ENCODE results near the gene BANP.
A peak's percentile ranks its signal among the peaks of the same experiment; 100 is the strongest.

Gene BANP

DNA sequence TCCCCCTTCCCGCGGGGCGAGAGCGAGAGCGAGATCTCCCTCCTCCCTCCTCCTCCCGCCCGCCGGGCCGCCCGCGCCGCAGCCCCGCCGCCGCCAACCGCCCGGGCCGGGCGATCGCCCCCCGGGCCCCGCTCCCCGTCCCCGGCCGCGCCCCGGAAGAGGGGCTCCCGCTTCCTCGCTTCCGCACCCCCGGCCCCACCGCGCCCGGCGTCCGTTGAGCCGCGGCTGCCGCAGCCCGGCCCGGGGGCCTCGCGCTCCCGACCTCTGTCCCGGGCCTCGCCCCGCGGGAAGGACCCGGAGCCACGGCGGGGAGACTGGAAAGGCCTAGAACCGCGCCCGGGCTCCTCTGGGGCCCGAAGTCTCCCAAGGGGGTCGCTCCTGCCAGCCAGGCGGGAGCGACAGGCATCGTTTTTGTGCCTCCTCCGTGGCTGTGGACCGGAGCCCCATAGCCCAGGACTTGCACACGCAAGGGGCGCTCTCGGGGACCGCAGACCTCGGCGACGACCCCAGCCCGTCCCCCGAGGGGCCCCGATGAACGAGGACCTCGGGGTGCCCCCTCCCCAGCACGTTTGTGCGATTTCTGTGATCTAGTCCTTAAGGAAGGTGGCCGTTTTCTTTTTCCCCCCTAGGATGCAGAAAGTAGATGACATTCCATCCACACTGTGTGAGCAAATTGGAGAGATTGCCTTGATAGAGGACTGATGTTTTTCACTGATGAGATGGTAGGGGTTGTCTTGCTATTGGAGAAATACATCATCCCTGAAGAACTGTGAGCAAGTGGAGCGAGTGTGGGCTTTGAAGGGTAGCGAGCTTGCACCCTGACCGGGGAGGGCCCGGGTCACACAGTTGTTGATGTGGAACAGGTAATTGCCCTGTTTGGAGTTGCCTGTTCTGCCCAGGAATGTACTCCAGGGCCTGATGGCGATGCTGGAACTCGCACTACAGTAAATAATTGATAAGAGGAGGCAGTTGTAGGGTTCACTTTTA lies 611 bp downstream of the BANP start:
- DNase-seq, result peak; percentile 9 to 47

GRCh38 chr16:87952751-87953150 lies 1.5 kb downstream of the BANP start:
- no peak for DNase-seq

DNA sequence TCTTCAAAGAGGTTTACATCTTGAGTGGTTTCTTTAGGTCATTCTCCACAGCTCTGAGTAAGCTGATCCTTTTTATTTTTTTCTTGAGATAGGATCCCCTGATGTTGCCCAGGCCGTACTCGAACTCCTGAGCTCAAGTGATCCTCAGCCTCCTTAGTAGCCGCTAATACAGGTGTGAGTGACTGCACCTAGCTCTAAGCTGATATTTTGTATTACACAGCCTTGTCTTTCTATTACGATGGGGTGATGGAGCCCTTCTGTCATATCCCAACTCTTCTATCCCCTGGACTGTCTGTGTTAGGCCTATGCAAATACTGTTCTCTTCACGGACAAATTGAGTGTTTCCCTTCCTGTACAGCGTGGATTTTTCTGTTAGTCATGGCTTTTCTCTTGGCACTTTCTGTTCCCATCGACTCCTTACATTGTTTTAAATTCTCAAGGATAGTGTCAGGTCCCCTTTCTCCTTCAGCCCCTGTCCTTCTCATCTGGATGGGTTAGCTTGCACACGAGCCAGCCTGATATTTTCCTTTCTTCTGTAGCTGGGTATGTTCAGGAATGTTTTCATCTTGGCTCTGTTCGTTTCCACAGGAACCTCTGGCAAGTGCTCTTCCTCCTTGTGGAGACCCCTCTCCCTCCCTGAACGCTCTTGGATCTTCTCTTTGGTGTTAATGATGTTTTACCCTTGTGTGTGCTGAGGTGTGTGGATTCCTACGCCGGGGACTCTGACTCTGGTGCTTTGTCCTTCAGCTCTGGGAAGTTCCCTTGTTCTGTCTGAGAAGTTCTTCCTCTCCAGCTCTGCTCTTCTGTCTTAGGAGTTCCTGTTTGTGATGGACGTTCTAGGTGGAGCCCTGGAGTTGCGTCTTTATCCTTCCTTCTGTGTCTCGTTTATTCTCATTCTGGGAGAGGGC lies 2.3 kb downstream of the BANP start:
- no peak for DNase-seq

- no peak for DNase-seq
Observed at GRCh38 chr16:87954361-87954760, 3.1 kb downstream of the BANP start.

DNA sequence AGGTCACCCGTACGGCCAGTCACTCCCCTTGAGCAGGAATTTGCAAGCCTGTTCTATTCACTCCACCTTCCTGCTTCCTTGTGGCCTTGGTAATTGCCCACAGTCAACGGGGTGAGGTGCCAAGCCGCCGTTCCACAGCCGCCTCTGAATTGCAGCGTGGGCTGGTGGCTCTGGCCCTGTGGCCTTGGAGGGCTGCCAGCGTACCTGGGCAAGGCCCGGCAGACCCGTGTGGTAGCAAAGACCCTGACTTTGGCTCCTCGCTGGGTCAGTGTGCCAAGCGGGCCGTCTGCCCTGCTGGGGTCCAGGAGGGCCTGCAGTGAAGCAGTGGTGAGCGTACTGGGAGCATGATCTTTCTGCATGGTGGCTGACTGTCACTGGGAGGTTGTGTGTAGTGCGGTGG lies 3.6 kb downstream of the BANP start:
- DNase-seq, result no peak

DNA sequence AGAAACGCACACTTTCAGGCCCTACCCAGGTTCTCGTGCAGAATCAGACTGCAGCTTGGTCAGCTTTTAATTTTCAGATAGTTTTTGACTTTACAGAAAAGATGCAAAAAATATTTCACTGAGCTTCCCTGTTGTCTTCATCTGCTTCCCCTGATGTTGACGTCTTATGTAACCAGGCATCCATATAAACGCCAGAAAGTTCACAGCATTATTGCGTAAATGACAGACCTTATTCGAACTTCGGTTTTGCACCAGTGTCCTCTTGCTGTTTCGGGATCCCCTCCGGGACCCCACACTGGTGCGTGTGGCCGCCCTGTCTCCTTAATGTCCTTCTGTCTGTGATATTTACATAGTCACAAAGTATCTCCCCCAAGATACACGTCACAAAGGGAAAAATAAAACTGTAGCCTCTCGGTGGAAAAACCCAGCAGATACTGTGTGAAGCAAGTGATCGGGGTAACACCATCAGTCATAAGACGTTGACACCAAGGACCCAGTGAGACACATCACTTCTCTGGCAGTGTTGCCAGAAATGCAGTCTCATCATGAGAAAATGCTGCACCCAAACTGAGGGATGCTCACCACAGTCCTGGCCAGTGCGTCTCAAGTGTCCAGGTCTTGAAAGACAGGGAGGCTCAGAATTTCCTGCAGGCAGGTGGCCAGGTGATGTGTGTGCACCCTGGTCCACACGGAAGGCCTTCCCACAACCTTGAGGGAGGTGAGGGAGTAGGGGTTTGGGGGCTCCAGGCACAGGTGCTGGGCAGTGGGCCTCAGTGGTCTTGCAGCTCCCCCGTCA lies 4.3 kb downstream of the BANP start:
- no peak for DNase-seq

DNA sequence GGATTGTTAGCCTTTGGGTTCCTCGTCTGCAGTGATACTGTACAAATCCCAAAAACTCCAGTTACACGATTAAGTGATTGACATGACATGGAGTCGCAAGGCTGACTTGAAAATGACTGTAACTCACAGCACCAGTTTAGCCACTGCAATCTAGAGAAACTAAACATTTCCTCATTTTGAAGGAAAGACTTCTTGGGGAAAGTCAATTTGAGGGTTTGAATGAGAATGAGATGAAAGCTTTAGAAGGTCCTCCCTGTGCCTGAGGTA lies 4.8 kb downstream of the BANP start:
- DNase-seq, result no peak

GRCh38 chr16:87956365-87957231 lies 5.4 kb downstream of the BANP start:
- peak; percentile 12 to 58 for DNase-seq

DNA sequence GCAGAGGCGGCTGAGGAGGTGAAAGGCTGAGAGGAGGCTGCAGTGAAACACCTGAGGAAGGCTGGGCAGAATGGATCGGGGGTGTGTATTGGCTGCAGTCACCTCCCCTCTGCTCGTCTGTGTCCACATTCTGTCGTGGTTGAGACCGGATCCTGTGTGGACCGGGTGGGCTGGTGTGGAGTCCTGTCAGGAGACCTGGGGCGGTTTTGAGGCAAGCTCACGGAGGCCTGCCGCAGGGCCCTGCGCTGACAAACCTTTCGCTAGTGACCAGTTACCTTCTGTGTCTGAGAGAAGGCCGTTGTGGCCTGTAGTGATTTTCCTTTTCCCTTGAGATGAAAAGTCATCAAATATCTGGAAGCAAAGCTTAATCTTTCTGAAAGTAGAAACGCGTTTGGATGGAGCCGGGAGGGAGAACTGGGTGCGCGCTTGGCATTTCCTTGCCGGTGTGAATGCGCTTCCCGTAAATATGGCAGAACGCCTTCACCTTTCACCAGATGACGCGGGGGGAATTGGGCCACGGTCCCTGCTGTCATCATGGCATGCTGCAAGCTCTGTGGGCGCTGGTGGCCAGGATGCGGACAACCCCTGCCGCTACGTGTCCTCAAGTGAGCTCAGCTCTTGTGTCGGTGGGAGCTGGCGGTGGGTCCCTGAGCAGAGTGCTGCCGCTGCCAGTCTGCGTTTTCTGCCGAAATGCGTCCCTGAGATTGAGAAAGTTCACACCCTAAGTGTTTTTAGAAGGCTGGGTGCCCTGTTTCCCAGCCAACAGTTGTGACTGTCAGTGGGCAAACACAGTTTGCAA lies 6.3 kb downstream of the BANP start:
- no peak for DNase-seq

- peak in 1 of 2 experiments; percentile 12 for DNase-seq
Observed at GRCh38 chr16:87958632-87959031, 7.4 kb downstream of the BANP start.

DNA sequence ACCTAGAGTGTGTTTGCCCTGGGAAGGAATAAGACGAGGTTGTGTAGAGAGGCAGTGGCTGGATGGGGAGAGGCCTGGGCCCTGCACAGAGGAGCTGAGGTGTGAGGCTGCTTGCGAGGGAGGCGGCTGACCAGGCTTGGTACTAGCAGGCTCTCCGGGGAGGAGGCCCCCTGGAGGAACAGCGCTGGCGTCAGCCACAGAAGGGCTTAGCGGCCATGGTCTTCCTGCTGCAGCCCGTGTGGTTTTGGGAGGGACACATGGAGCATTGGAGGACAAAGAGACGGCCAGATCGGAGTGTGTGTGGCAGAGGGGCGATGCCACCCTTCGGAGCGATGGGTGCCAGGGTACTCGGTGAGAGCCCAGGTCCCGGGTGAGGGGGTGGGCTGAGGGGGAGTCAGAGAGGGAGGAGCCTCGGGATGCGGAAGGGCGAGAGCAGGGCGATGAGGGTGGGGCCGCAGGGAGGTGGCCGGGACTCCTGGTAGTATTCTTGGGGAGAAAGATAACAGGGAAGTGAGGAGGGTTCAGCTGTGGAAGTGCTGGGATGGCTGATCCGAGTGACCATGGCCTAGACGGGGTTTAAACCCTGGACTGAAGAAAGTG lies 8.3 kb downstream of the BANP start:
- DNase-seq, result no peak

GRCh38 chr16:87960296-87960695 lies 9.1 kb downstream of the BANP start:
- no peak for DNase-seq

DNA sequence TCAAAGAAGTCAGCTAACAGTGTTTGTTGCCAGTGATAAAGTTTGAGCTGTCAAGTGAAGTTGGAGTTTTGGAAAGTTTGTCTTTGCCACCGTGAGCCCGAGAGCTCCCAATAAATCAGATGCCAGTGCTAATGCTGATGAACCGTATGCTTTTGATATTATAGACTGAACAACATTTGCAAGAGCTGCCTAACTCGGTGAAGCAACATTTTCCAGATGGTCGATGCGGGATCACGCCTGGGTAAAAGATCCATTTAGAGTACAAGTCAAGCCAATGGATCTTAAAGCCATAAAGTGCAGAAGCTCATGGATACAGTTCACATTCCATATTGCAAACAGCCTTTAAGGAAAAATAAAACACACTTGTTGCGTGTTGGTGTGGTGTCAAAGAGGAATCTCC lies 9.6 kb downstream of the BANP start:
- no peak for DNase-seq

DNA sequence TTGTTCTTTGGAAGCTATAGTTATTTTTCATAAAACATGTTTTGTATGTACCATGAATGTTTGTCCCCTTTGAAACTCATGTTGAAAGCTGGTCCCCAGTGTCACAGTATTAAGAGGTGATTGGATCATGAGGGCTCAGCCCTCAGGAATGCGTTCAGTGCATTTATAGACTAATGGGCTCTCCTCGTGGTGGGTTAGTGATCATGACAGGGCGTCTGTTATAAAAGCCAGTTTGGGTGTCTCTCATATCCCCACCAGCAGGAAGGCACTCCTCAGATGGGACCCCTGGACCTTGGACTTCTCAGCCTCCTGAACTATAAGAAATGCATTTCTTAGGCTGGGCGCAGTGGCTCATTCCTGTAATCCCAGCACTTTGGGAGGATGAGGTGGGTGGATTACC lies 10.4 kb downstream of the BANP start:
- no peak for DNase-seq

GRCh38 chr16:87963400-87963799 lies 12.2 kb downstream of the BANP start:
- DNase-seq, result no peak

DNA sequence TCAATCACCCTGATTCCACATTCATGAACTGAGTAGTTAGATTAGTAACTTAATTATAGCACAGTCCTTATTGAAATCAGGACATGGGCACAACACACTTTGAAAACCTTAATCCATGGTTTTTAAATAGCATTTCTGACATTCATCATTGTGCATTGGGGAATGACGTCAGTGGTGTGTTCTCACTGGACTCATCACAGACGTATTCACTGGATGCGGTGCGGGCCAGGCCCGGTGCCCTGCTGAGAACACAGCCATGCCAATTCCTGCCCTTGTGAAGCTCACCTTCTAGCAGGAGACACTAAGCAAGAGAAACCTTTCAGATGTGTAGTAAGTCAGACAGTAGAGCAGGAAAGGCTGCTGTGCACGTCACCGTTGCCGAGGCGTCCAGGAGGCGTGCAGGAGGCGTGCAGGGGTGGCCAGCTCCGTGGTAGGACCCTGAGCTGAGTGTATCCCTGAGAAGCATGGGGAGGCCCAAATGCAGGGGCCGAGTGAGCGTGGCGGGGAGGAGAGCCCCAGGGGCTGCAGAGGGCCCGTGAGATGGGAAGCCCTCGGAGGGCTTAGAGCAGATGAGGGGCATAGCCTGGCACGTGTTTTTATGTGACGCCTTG lies 12.9 kb downstream of the BANP start:
- no peak for DNase-seq

- DNase-seq, result no peak
Observed at GRCh38 chr16:87965417-87965816, 14.2 kb downstream of the BANP start.

DNA sequence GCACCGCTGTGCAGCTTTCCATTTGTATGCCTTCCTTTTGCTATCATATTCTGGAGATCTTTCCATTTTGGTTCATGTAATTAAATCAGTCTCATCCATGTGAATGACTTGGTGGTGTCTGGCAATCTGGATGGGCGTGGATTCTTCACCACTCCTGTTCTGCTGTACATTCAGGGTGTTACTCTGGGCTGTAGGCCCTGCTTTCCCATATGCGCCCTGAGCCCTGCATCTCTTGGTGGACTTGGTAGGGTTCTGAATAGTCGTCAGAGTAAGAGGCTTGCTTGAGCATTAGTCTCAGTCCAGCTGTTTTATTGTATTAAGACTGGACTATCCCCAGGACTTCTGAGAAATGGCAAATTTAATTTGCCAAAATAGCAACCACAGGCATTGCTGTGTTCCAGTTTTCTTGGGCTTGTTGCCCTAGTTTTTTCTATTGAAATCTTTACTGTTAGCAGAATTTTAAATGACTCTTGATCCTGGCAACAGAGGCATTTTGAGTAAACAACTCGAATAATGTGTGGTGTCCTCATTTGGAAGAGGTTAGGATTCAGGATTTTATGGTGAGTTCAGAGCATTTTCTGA lies 14.9 kb downstream of the BANP start:
- DNase-seq, result no peak

DNA sequence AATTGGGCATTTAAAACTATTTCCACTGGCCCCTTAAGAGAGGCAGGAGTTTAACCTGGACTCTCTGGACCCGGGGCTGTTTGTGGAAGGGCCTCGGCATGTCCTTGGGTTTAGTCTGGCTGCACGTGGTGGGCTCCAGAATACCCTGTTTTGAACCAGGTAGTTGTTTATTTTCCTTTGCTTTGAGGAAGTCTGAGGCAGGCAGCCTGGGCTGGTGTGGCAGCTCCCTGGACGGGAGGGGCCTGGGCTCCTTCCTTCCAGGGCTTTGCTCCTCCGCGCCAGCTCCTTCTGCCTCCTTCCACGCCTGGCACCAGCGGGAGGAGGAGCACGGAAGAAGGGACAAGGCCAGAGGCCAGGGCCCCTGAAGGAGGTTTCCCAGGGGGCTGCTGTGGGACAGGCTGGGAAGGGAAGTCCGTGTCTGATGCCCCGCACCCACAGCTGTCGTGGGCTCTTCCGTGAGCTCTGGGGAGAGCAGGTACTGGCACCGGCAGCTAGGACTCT lies 15.5 kb downstream of the BANP start:
- no peak for DNase-seq

- no peak for DNase-seq
Observed at GRCh38 chr16:87968541-87968940, 17.3 kb downstream of the BANP start.
